PC-9 (cell line): ENCODE data around the gene PARP12. TPM values are rescaled to one million over a fixed set of nuclear protein-coding genes. Genes with fewer than 3 reads are reported as not detected.

Source experiments
- BruUV-seq: library from RNA; stranded (reverse); fragments of 400-500 nt; replicated peaks from 2 replicates; lab custom pipeline; 2021; lab: Mats Ljungman, UMichigan
- CTCF ChIA-PET: fragments of 300-600 bp; sonication (Branson Sonifier 250); formaldehyde crosslinking; loops from one replicate; lab custom pipeline; 2022; ENCODE audit warnings: antibody characterized with exemption; lab: Charles Lee
- POLR2A ChIA-PET: fragments of 300-600 bp; sonication (Branson Sonifier 250); formaldehyde crosslinking; loops from one replicate; lab custom pipeline; 2022; ENCODE audit warnings: antibody characterized with exemption; ENCODE audit not compliant: unreplicated experiment; lab: Charles Lee
- DNase-seq, 2 experiments: peaks; one replicate each; pipeline versions ENCODE4 v3.0.0 to v3.0.0-alpha.2; 2015 to 2022; ENCODE audit warnings: mixed read lengths in 1 of 2
- H2AFZ ChIP-seq: fragments of 200-600 bp; sonication (generic); 2 replicates; pipeline ENCODE4 v1.8.1; 2017; ENCODE audit warnings: antibody characterized with exemption
- H3F3A ChIP-seq: fragments of 200-600 bp; sonication (generic); 2 replicates; pipeline ENCODE4 v1.8.1; 2017; ENCODE audit warnings: antibody characterized with exemption, mild to moderate bottlenecking, low read depth; ENCODE audit not compliant: insufficient read depth
- H3K27ac ChIP-seq: fragments of 200-600 bp; sonication (generic); 2 replicates; pipeline ENCODE4 v1.6.1; 2016; ENCODE audit warnings: mixed run types
- H3K27me3 ChIP-seq: fragments of 200-600 bp; sonication (generic); 2 replicates; pipeline ENCODE4 v1.6.1; 2016; ENCODE audit warnings: low read depth, mixed run types; ENCODE audit not compliant: insufficient read depth
- H3K36me3 ChIP-seq: fragments of 200-600 bp; sonication (generic); 2 replicates; pipeline ENCODE4 v1.6.1; 2016; ENCODE audit warnings: low read depth, mixed run types
- H3K4me1 ChIP-seq: fragments of 200-600 bp; sonication (generic); replicated peaks from 2 replicates; pipeline ENCODE4 v1.6.1; 2016; ENCODE audit warnings: mixed run types; ENCODE audit not compliant: insufficient read depth
- H3K4me2 ChIP-seq: fragments of 200-600 bp; sonication (generic); 2 replicates; pipeline ENCODE4 v1.6.1; 2017; ENCODE audit warnings: mixed run types
- H3K4me3 ChIP-seq: fragments of 200-600 bp; sonication (generic); 2 replicates; pipeline ENCODE4 v1.6.1; 2016; ENCODE audit warnings: mixed run types
- H3K79me2 ChIP-seq: fragments of 200-600 bp; sonication (generic); 2 replicates; pipeline ENCODE4 v1.6.1; 2017; ENCODE audit warnings: low read depth, mixed run types
- H3K9me2 ChIP-seq: fragments of 200-600 bp; sonication (generic); 2 replicates; pipeline ENCODE4 v1.8.1; 2017; ENCODE audit warnings: mild to moderate bottlenecking; ENCODE audit not compliant: insufficient read depth
- H3K9me3 ChIP-seq: fragments of 200-600 bp; sonication (generic); 2 replicates; pipeline ENCODE4 v1.8.1; 2016; ENCODE audit warnings: low read depth; ENCODE audit not compliant: insufficient read depth
- H4K20me1 ChIP-seq: fragments of 200-600 bp; sonication (generic); 2 replicates; pipeline ENCODE4 v1.8.1; 2017; ENCODE audit not compliant: insufficient read depth
- CTCF ChIP-seq: fragments of 200-600 bp; sonication (generic); conservative IDR thresholded peaks from 2 replicates; pipeline ENCODE4 v1.6.1; 2017; ENCODE audit warnings: mixed run types, antibody characterized with exemption, mild to moderate bottlenecking, moderate library complexity
- EZH2 ChIP-seq: fragments of 200-600 bp; sonication (generic); IDR thresholded peaks from 2 replicates; pipeline ENCODE4 v1.8.0; 2017; ENCODE audit warnings: antibody characterized with exemption, low read depth
- intact Hi-C: fragments of 100-400 bp; cut with micrococcal nuclease; formaldehyde crosslinking; loops from one replicate; pipeline ENCODE4 v1.10.0; 2022; ENCODE audit not compliant: unreplicated experiment
- total RNA-seq: library from RNA; stranded (reverse); gene quantifications from 2 replicates; pipeline ENCODE4 v1.2.3, GENCODE V29; 2021

PARP12 gene
- total RNA-seq, 1 experiment from 2014 or later, result 32.4 TPM

DNA sequence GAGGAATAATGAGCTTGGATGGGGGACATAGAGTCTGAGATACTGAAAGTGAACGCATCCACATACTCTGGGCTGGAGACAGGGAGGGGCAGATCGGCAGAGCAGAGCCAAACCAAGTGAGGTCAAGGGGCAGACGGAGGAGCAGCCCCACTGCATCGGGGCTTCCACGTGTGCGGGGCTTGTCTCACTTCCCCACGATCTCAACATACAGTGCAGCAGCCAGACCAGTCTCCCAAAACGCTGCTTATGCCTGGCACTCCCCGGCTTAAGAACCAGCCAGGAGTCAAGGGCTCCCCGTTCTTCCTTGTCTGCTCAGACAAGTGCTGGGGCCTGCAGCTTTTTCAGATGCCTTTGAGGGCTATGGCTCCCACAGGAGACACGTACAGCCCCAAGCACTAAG is 43.6 kb downstream of the PARP12 start:
- no peaks in the 10 kb centered on the region for H3K9me3 ChIP-seq
- no TSS peak for BruUV-seq
- POLR2A ChIA-PET, result no interaction called here
- H3K27me3 ChIP-seq, result 0 out of 2 replicates have a peak, but pooled peaks cover 5% of the 10 kb centered on the region
- H3K36me3 ChIP-seq, result no peaks in the 10 kb centered on the region
- no peak overlapping the region for H3K4me3 ChIP-seq
- H4K20me1 ChIP-seq, result no peaks in the 10 kb centered on the region
- H3K4me2 ChIP-seq, result no peak overlapping the region
- no peak overlapping the region for H2AFZ ChIP-seq
- TF ChIP-seq EZH2, result no peak
- TF ChIP-seq CTCF, result no peak
- no peaks in the 10 kb centered on the region for H3K4me1 ChIP-seq
- no peak for DNase-seq
- H3K9me2 ChIP-seq, result no peaks in the 10 kb centered on the region
- H3K27ac ChIP-seq, result no peak overlapping the region
- no peaks in the 10 kb centered on the region; the same call in 1 of the 2 replicates for H3F3A ChIP-seq
- H3K79me2 ChIP-seq, result no peaks in the 10 kb centered on the region
- intact Hi-C loops, result no loop called here
- CTCF ChIA-PET, result no interaction called here

DNA sequence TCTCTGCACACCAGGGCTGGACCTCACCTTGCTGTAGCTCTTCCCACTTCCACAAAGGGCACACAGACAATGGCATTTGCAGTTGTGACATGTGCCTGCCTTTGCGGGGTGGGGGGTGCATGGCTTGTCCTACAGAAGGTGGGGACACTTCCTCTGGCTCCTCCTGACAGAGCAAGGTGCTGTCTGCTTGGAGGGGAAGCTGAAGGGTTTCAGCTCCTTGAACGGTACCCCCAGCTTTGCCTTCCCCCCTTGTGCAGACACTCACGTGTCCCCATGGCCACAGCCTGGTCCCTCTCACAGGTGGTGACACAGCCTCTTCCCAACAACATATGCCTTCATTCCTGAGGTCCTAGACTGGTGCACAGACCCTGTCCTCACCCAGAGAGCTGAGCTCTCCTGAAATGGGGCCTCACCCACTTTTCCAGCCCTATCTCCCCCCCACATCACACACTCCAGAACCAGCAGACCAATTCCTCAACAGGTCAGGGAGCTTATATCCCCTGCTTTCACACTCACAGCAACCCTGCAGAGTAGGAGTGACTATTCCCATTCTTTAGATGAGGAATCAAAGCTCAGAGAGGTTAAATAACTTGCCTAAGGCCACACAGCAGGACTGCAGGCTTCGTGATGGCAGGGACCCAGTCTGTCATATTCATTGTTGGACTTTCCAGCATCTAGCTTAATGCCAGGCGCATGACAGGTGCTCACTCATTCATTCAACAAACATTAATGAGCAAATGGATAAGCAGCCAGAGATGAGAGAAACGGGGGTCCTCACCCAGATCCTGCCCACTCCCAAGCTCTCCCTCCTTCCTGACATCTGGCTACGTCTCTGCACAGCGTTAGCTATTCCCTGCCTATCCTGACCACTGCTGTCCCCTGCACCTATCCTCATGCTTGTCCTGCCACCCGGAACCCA is 44.4 kb downstream of the PARP12 start:
- no TSS peak for BruUV-seq

DNA sequence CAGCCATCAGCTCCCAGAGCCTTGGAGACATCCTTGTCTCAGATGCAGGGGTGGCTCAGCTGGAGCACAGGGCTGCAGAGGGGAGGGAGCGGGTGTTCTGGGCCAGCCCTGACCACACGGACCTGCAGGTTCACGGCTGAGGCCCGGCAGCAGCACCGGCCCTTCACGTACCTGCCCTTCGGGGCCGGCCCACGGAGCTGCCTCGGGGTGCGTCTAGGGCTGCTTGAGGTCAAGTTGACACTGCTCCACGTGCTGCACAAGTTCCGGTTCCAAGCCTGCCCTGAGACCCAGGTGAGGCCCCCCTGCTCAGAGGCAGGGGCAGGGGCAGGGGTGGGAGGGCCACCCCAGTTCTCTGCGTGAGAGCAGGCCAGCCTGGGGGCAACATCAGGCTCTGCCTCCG is 45.2 kb downstream of the PARP12 start:
- H3K79me2 ChIP-seq, result no peaks in the 10 kb centered on the region
- H3K4me1 ChIP-seq, result no peaks in the 10 kb centered on the region
- POLR2A ChIA-PET, result no interaction called here
- H3K4me3 ChIP-seq, result no peak overlapping the region
- no peak overlapping the region for H2AFZ ChIP-seq
- no TSS peak for BruUV-seq
- CTCF ChIA-PET, result no interaction called here
- no peak overlapping the region for H3K27ac ChIP-seq
- H3K36me3 ChIP-seq, result no peaks in the 10 kb centered on the region
- H3F3A ChIP-seq, result no peaks in the 10 kb centered on the region; the same call in 1 of the 2 replicates
- 0 out of 2 replicates have a peak, but pooled peaks cover 5% of the 10 kb centered on the region for H3K27me3 ChIP-seq
- TF ChIP-seq EZH2, result no peak
- no peak for TF ChIP-seq CTCF
- no peak overlapping the region for H3K4me2 ChIP-seq
- intact Hi-C loops, result no loop called here
- no peaks in the 10 kb centered on the region for H3K9me2 ChIP-seq
- H3K9me3 ChIP-seq, result no peaks in the 10 kb centered on the region
- DNase-seq, result no peak
- H4K20me1 ChIP-seq, result no peaks in the 10 kb centered on the region

More for the DNA sequence above, 44.4 kb downstream of the PARP12 start:
- no peaks in the 10 kb centered on the region for H3K79me2 ChIP-seq
- no peak overlapping the region for H3K4me2 ChIP-seq
- no peaks in the 10 kb centered on the region for H3K9me3 ChIP-seq
- no peaks in the 10 kb centered on the region for H3K4me1 ChIP-seq
- H4K20me1 ChIP-seq, result no peaks in the 10 kb centered on the region
- intact Hi-C loops, result no loop called here
- H3K27me3 ChIP-seq, result 0 out of 2 replicates have a peak, but pooled peaks cover 5% of the 10 kb centered on the region
- H3F3A ChIP-seq, result no peaks in the 10 kb centered on the region; the same call in 1 of the 2 replicates
- no peaks in the 10 kb centered on the region for H3K36me3 ChIP-seq
- DNase-seq, result no peak
- TF ChIP-seq EZH2 (no peak), CTCF (no peak)
- no peak overlapping the region for H3K27ac ChIP-seq
- ChIA-PET POLR2A (no interaction called here), CTCF (no interaction called here)
- no peak overlapping the region for H2AFZ ChIP-seq
- H3K9me2 ChIP-seq, result no peaks in the 10 kb centered on the region
- H3K4me3 ChIP-seq, result no peak overlapping the region
